Smooth muscle cell (in vitro differentiated cells): ENCODE measurements around the gene PGS1. TPM values are rescaled to one million over a fixed set of nuclear protein-coding genes. Genes with fewer than 3 reads are reported as not detected.

Experiments used
- DNase-seq: peaks from one replicate; lab custom pipeline; 2025; ENCODE audit not compliant: unreplicated experiment; lab: John Stamatoyannopoulos, UW
- H2AFZ ChIP-seq: fragments of 200-600 bp; sonication (generic); 2 replicates; pipeline ENCODE4 v1.6.0; 2016; ENCODE audit warnings: antibody characterized with exemption, low read depth, mild to moderate bottlenecking
- H3F3A ChIP-seq: fragments of 200-600 bp; sonication (generic); 2 replicates; pipeline ENCODE4 v1.6.0; 2017; ENCODE audit warnings: antibody characterized with exemption, low read depth
- H3K27ac ChIP-seq: fragments of 200-600 bp; sonication (generic); 2 replicates; pipeline ENCODE4 v1.5.1; 2016; ENCODE audit warnings: low read depth, mild to moderate bottlenecking
- H3K27me3 ChIP-seq: fragments of 200-600 bp; sonication (generic); 2 replicates; pipeline ENCODE4 v1.6.1; 2016; ENCODE audit warnings: low read depth, mild to moderate bottlenecking
- H3K36me3 ChIP-seq: fragments of 200-600 bp; sonication (generic); 2 replicates; pipeline ENCODE4 v1.5.1; 2016; ENCODE audit warnings: low read depth
- H3K4me1 ChIP-seq: fragments of 200-600 bp; sonication (generic); 2 replicates; pipeline ENCODE4 v1.5.1; 2016; ENCODE audit warnings: low read depth
- H3K4me2 ChIP-seq: fragments of 200-600 bp; sonication (generic); 2 replicates; pipeline ENCODE4 v1.6.0; 2016; ENCODE audit warnings: mild to moderate bottlenecking
- H3K4me3 ChIP-seq: fragments of 200-600 bp; sonication (generic); 2 replicates; pipeline ENCODE4 v1.5.1; 2016; ENCODE audit warnings: mild to moderate bottlenecking
- H3K79me2 ChIP-seq: fragments of 200-600 bp; sonication (generic); 2 replicates; pipeline ENCODE4 v1.6.0; 2016; ENCODE audit warnings: low read depth, mild to moderate bottlenecking
- H3K9ac ChIP-seq: fragments of 200-600 bp; sonication (generic); 2 replicates; pipeline ENCODE4 v1.6.0; 2016; ENCODE audit warnings: low read depth
- H3K9me3 ChIP-seq: fragments of 200-600 bp; sonication (generic); replicated peaks from 2 replicates; pipeline ENCODE4 v1.5.1; 2016; ENCODE audit warnings: low read depth
- H4K20me1 ChIP-seq: fragments of 200-600 bp; sonication (generic); 2 replicates; pipeline ENCODE4 v1.6.0; 2016; ENCODE audit warnings: low read depth
- WGBS: methylation state at CpG from one replicate; pipeline ENCODE4 v1.1.7; 2016; ENCODE audit warnings: low lambda C conversion rate; 5-methylcytosine and 5-hydroxymethylcytosine counted together
- polyA plus RNA-seq: library from polyadenylated mRNA; unstranded; fragments of >200 nt; fragmentation: Nextera tagmentation; extraction: Ambion mirVana; gene quantifications from 2 replicates; pipeline ENCODE4 v1.2.1, GENCODE V29; 2016
- total RNA-seq: library from RNA; depleted of rRNA; stranded (reverse); fragments of >200 nt; gene quantifications from 2 replicates; pipeline ENCODE4 v1.2.3, GENCODE V29; 2014
- TF ChIP-seq, protein P1 (sequence below): fragments of 200-600 bp; sonication (generic); IDR thresholded peaks from 2 replicates; pipeline ENCODE4 v1.5.1; 2017; ENCODE audit warnings: borderline replicate concordance, mild to moderate bottlenecking, antibody characterized with exemption; ENCODE audit not compliant: insufficient read depth, poor library complexity, severe bottlenecking

The PGS1 gene
- total and polyA plus RNA-seq, 2 experiments from 2014 or later: 22.6 to 29.9 TPM

DNA sequence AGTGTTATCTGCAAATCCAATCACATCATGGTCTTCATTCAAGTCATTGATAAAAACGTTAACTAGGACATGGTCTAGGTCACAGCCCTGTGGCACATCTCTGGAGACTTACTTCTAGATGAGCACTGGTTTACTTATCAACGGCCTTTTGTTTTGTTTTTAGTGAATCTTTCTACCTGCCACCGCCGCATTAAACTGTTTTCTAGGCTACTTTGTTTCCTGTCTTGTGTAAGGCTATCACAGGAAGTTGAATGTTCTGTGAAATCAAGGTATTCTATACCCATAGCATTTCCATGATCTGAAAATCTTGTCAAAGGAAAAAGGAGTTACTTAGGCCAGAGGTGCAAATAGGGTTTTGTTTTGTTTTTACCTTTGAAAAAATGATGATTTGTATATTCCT, 45.5 kb upstream of the PGS1 start:
- no peaks in the 10 kb centered on the region for H3K9me3 ChIP-seq
- 82% methylated on average over 4 of the region's 4 CpGs for WGBS
- no peak for DNase-seq
- H3K4me3 ChIP-seq: no peak overlapping the region
- H3K4me1 ChIP-seq: peaks cover 8% of the 10 kb centered on the region
- no peak overlapping the region for H3K9ac ChIP-seq
- no peaks in the 10 kb centered on the region for H3K79me2 ChIP-seq
- no peak overlapping the region for H2AFZ ChIP-seq
- H3K27me3 ChIP-seq: no peaks in the 10 kb centered on the region
- H3K4me2 ChIP-seq: no peak overlapping the region
- no peaks in the 10 kb centered on the region for H3K36me3 ChIP-seq
- no peaks in the 10 kb centered on the region for H4K20me1 ChIP-seq
- H3F3A ChIP-seq: no peaks in the 10 kb centered on the region
- TF ChIP-seq, protein P1, sequence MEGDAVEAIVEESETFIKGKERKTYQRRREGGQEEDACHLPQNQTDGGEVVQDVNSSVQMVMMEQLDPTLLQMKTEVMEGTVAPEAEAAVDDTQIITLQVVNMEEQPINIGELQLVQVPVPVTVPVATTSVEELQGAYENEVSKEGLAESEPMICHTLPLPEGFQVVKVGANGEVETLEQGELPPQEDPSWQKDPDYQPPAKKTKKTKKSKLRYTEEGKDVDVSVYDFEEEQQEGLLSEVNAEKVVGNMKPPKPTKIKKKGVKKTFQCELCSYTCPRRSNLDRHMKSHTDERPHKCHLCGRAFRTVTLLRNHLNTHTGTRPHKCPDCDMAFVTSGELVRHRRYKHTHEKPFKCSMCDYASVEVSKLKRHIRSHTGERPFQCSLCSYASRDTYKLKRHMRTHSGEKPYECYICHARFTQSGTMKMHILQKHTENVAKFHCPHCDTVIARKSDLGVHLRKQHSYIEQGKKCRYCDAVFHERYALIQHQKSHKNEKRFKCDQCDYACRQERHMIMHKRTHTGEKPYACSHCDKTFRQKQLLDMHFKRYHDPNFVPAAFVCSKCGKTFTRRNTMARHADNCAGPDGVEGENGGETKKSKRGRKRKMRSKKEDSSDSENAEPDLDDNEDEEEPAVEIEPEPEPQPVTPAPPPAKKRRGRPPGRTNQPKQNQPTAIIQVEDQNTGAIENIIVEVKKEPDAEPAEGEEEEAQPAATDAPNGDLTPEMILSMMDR: no peak
- no peak overlapping the region for H3K27ac ChIP-seq

DNA sequence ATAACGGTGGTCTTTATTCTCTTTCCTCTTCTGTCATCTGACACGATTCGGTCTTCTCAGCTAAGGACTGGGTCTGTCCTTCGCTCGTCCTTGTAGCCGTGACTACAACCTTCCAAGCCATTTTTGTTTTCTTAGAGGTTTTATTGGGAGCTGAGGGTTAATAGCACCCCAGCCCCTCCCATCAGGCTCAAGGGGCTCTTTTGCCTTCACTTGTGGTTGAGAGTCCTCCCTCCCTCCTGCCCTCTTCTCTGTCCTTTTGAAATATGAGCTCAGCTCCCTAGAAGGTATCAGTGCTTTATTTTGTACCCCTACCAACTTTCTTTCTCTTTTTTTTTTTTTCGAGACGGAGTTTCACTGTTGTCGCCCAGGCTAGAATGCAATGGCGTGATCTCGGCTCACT, 43.2 kb upstream of the PGS1 start:
- Histone ChIP-seq H3K4me2 (peak overlapping the region; percentile 58), H2AFZ (no peak overlapping the region), H3K9me3 (no peaks in the 10 kb centered on the region), H3K27ac (peak overlapping the region; percentile 92), H4K20me1 (no peaks in the 10 kb centered on the region), H3K36me3 (no peaks in the 10 kb centered on the region), H3K4me3 (no peak overlapping the region), H3K4me1 (peaks cover 8% of the 10 kb centered on the region), H3K27me3 (no peaks in the 10 kb centered on the region), H3K9ac (peak overlapping the region; percentile 44), H3F3A (no peaks in the 10 kb centered on the region), H3K79me2 (no peaks in the 10 kb centered on the region)
- 94% methylated on average over 11 of the region's 11 CpGs for WGBS
- DNase-seq: no peak
- TF ChIP-seq, protein P1: no peak

DNA sequence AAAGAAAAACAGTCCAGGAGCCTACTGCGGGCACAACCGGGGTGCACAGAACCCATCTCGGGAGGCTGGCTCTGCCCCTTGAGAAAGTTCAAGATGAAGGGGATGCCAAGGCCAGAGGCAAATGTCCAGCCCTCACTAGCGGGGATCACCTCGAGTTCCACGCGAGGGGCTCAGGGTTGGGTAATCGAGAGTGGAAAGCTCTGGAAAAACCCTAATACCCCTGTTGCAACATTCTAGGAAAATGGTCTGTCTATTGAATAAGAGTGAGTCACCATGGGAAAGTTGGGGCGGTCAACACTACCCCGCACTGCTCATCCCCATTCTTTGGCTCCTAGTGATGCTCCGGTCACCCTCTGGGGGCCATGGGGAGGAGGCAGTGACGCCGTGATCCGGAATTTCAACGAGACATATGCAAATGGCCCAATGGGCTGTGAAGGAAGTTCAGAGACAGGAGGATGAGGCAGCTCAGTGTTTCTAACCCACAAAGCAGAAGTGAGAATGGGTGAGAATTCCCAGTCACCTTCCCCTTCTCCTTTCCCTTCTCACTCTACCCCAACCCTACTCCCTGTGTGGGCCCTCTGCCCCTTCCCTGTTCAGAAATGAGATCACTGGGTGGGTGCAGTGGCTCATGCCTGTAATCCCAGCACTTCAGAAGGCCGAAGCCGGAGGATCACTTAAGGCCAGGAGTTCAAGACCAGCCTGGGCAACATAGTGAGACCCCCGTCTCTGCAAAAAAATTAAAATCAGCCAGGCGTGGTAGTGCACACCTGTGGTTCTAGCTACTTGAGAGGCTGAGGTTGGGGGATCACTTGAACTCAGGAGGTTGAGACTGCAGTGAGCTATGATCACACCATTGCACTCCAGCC, 41.0 kb upstream of the PGS1 start:
- 68% methylated on average over 19 of the region's 19 CpGs for WGBS
- Histone ChIP-seq H3K27ac (peak overlapping the region; percentile 91), H4K20me1 (no peaks in the 10 kb centered on the region), H3K9ac (peak overlapping the region; percentile 57), H3K4me2 (peak overlapping the region; percentile 35), H3K4me1 (peaks cover 13% of the 10 kb centered on the region), H3K79me2 (no peaks in the 10 kb centered on the region), H2AFZ (no peak overlapping the region), H3K4me3 (no peak overlapping the region), H3F3A (peaks cover 4% of the 10 kb centered on the region), H3K36me3 (no peaks in the 10 kb centered on the region), H3K27me3 (no peaks in the 10 kb centered on the region), H3K9me3 (no peaks in the 10 kb centered on the region)
- TF ChIP-seq, protein P1: no peak
- DNase-seq: peak; percentile 21
